Activated T-cell treated with anti-CD3 and anti-CD28 coated beads, Interleukin-2, amount 50 U/mL, for 72 hours (primary cell): Measurements from ENCODE around the gene PREX1. TPM values are rescaled to one million over a fixed set of nuclear protein-coding genes. Genes with fewer than 3 reads are reported as not detected.
"Not testable (repeated sequence)": the region's sequence is repeated elsewhere in the genome, so short reads cannot be mapped to it uniquely, and the experiment has no call there.

ENCODE experiments used
- ATAC-seq, 2 donors: fragments of 150-1000 bp; cut with Tn5 transposase; replicated peaks in 1 of 2; 2 replicates each; pipeline ENCODE4 v1.10.0; 2021; ENCODE audit warnings: moderate library complexity in 2 of 2, mild to moderate bottlenecking in 1 of 2
- DNase-seq, 2 donors: peaks; one replicate each; pipeline ENCODE4 v3.0.0; 2021 to 2022; ENCODE audit warnings: mixed read lengths in 1 of 2
- H3K27ac Mint-ChIP-seq: one replicate; pipeline ENCODE4 v1.8.0; 2022; ENCODE audit warnings: mild to moderate bottlenecking, moderate library complexity, mixed read lengths
- H3K27me3 Mint-ChIP-seq: one replicate; pipeline ENCODE4 v1.8.0; 2022; ENCODE audit warnings: low read depth, mixed read lengths
- H3K36me3 Mint-ChIP-seq, 2 donors: one replicate each; pipeline ENCODE4 v1.8.0; 2022; ENCODE audit warnings: mixed read lengths in 2 of 2, mild to moderate bottlenecking in 1 of 2; ENCODE audit not compliant: insufficient read depth in 2 of 2
- H3K4me1 Mint-ChIP-seq: one replicate; pipeline ENCODE4 v1.8.0; 2022; ENCODE audit warnings: low read depth, mixed read lengths
- H3K4me3 Mint-ChIP-seq, 2 donors: one replicate each; pipeline ENCODE4 v1.8.0; 2022; ENCODE audit warnings: mild to moderate bottlenecking in 2 of 2, mixed read lengths in 2 of 2, moderate library complexity in 2 of 2
- H3K9me3 Mint-ChIP-seq, 2 donors: one replicate each; pipeline ENCODE4 v1.8.0; 2022; ENCODE audit warnings: mixed read lengths in 2 of 2
- total RNA-seq, 2 donors: library from RNA; stranded (reverse); gene quantifications; one replicate each; pipeline ENCODE4 v1.2.3, GENCODE V29; 2022

Gene PREX1
- total RNA-seq, 2 donors from 2014 or later: 85.6 to 112 TPM

DNA sequence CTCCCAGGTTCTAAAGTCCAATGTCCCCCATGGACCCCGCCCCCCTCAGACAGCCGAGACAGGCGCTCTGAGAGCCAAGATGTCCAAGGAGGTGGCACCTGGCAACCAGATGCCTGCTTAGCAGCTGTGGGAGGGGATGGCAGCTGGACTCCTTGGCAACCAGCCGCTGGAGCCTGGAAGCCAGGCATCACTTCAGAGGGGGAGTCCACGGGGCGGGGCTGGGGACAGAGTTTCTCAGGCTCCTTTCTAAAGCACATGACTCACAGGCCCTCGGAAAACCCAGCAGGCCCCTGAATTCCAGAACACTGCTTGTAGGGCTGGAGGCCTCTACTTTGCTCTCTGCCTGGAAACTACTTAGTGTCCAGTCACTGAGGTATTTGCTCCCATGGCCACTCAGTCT, 51.5 kb downstream of the PREX1 start:
- ATAC-seq: no peak
- H3K27ac Mint-ChIP-seq: no peak overlapping the region
- H3K9me3 Mint-ChIP-seq: peaks cover 7 to 9% of the 10 kb centered on the region in 2 donors
- no peaks in the 10 kb centered on the region for H3K27me3 Mint-ChIP-seq
- DNase-seq: no peak
- H3K36me3 Mint-ChIP-seq: peaks cover 12 to 16% of the 10 kb centered on the region in 2 donors
- H3K4me3 Mint-ChIP-seq: no peak overlapping the region
- peaks cover 75% of the 10 kb centered on the region for H3K4me1 Mint-ChIP-seq

DNA sequence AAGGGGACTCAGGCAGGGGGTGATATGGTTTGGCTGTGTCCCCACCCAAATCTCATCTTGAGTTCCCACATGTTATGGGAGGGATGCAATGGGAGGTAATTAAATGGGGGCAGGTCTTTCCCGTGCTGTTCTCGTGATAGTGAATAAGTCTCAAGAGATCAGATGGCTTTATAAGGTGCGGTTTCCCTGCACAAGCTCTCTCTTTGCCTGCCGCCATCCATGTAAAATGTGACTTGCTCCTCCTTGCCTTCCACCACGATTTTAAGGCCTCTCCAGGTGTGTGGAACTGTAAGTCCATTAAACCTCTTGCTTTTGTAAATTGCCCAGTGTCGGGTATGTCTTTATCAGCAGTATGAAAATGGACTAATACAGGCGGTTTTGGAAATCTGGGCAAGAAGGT, 52.3 kb downstream of the PREX1 start:
- Mint-ChIP-seq H3K27ac (peak overlapping the region; percentile 11), H3K36me3 (peaks cover 11 to 16% of the 10 kb centered on the region in 2 donors), H3K4me1 (peaks cover 74% of the 10 kb centered on the region)
- not testable (repeated sequence) for H3K9me3 Mint-ChIP-seq, H3K4me3 Mint-ChIP-seq, DNase-seq, ATAC-seq, H3K27me3 Mint-ChIP-seq

GRCh38 chr20:48774696-48775095, 53.1 kb downstream of the PREX1 start:
- no peak overlapping the region for H3K4me3 Mint-ChIP-seq
- no peak for DNase-seq
- peak overlapping the region; percentile 9 for H3K27ac Mint-ChIP-seq
- no peak for ATAC-seq
- H3K9me3 Mint-ChIP-seq: peaks cover 7 to 8% of the 10 kb centered on the region in 2 donors
- H3K4me1 Mint-ChIP-seq: peaks cover 78% of the 10 kb centered on the region
- peaks cover 11 to 15% of the 10 kb centered on the region in 2 donors for H3K36me3 Mint-ChIP-seq
- no peaks in the 10 kb centered on the region for H3K27me3 Mint-ChIP-seq

DNA sequence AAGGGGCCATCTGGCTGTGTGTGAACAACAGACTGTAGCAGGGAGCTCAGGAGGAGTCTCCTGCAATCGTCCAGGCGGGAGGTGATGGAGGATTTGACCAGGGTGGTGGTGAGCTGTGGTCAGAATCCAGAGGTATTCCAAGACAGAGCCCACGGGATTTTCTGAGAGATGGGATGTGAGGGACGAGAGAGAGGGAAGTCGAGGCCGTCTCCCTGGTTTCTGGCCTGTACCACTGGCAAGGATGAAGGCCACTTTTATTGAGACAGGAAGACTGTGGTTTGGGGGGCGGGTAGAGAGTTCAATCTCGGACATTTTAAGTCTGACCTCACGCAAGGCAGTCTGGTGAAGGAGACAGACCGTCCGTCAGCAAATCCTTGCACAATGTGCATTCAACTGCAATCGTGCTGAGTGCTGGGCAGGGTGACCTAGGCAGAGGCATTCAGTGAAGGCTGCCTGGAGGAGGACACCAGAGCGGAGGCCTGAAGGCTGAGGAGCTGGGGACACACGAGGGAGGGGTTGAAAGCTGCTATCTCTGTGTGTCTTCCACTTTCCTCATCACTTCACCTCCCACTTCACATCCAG, 53.9 kb downstream of the PREX1 start:
- H3K4me1 Mint-ChIP-seq: peaks cover 85% of the 10 kb centered on the region
- H3K9me3 Mint-ChIP-seq: peaks cover 6 to 7% of the 10 kb centered on the region in 2 donors
- peaks cover 8 to 11% of the 10 kb centered on the region in 2 donors for H3K36me3 Mint-ChIP-seq
- H3K4me3 Mint-ChIP-seq: peak overlapping the region; percentile 26 to 41
- peak overlapping the region; percentile 43 for H3K27ac Mint-ChIP-seq
- no peaks in the 10 kb centered on the region for H3K27me3 Mint-ChIP-seq
- DNase-seq (no peak), ATAC-seq (no peak)

DNA sequence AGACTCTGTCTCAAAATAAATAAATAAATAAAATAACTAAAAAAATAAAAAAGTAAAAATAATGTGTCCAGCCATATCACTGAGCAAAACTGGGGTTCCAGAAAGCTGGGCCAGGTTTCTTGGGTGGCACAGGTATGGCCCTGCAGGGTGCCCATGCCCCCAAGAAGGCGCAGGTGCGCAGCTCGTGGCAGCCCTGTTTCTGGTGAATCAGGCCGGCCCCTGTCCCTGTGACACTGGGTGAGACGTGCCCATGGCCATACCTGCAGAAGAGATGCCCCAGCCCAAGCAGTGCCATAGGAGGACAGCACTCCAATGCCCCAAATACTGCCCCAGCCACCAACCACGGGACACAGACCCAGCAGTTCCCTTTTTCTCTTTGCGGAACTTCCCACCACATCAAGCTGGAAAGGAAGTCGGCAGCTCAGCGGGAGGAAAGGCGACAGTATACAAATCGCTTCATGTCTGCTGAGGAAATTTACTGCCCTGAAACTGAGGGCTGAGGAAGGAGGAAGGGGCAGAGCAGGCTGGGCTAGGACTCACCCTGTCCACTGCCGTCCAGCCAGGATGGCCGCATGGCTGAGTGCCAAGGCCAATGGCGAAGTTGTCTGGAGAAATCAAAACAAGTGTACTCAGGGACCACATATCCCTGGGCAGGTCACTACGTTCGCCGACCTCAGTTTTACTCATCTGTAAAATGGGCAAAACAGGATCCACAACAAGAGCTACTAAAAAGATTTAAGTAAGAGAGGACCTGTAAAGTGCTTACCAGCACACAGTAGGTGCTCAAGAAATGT, 55.4 kb downstream of the PREX1 start:
- Mint-ChIP-seq H3K4me3 (peak overlapping the region in 1 of 2 donors; percentile 23), H3K36me3 (peaks cover 5 to 16% of the 10 kb centered on the region in 2 donors), H3K4me1 (peaks cover 87% of the 10 kb centered on the region), H3K27ac (peak overlapping the region; percentile 2), H3K9me3 (peaks cover 6 to 7% of the 10 kb centered on the region in 2 donors), H3K27me3 (no peaks in the 10 kb centered on the region)
- DNase-seq (no peak), ATAC-seq (no peak)

DNA sequence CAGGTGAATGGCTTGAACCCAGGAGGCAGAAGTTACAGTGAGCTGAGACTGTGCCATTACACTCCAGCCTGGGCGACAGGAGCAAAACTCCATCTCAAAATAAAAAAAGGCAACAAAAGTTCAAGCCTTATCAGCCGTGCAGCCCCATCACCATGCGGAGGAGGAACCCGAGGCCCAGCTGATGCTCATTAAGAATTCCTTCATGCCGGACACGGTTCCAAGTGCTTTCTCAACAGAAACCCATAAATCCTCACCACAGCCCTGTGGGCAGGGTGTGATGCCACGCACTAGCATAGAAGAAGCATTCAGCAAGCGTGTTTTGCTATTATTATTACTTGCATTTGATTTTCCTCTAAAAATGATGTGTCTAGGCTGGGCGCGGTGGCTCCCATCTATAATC, 56.3 kb downstream of the PREX1 start:
- no peak for ATAC-seq
- DNase-seq: no peak
- peaks cover 6 to 7% of the 10 kb centered on the region in 2 donors for H3K9me3 Mint-ChIP-seq
- H3K27me3 Mint-ChIP-seq: no peaks in the 10 kb centered on the region
- no peak overlapping the region for H3K4me3 Mint-ChIP-seq
- H3K4me1 Mint-ChIP-seq: peaks cover 87% of the 10 kb centered on the region
- H3K27ac Mint-ChIP-seq: no peak overlapping the region
- peaks cover 5 to 16% of the 10 kb centered on the region in 2 donors for H3K36me3 Mint-ChIP-seq

GRCh38 chr20:48770700-48771442, 56.9 kb downstream of the PREX1 start:
- Mint-ChIP-seq H3K9me3 (peaks cover 6 to 7% of the 10 kb centered on the region in 2 donors), H3K36me3 (peaks cover 7 to 16% of the 10 kb centered on the region in 2 donors), H3K27ac (peak overlapping the region; percentile 57), H3K27me3 (no peaks in the 10 kb centered on the region), H3K4me3 (no peak overlapping the region), H3K4me1 (peaks cover 91% of the 10 kb centered on the region)
- no peak for DNase-seq
- ATAC-seq: no peak

GRCh38 chr20:48769069-48769983, 58.5 kb downstream of the PREX1 start:
- peak overlapping the region; percentile 34 for H3K27ac Mint-ChIP-seq
- DNase-seq: peak; percentile 91 to 97
- peaks cover 87% of the 10 kb centered on the region for H3K4me1 Mint-ChIP-seq
- H3K27me3 Mint-ChIP-seq: no peaks in the 10 kb centered on the region
- peak; percentile 92 to 93 for ATAC-seq
- H3K4me3 Mint-ChIP-seq: peak overlapping the region; percentile 68 to 81
- no peaks in the 10 kb centered on the region for H3K9me3 Mint-ChIP-seq
- peaks cover 2 to 8% of the 10 kb centered on the region in 2 donors for H3K36me3 Mint-ChIP-seq

GRCh38 chr20:48766961-48767960, 60.5 kb downstream of the PREX1 start:
- H3K27ac Mint-ChIP-seq: peak overlapping the region; percentile 34
- DNase-seq: peak; percentile 38 to 40
- ATAC-seq: peak in 1 of 2 donors; percentile 11
- no peaks in the 10 kb centered on the region for H3K9me3 Mint-ChIP-seq
- H3K4me3 Mint-ChIP-seq: peak overlapping the region; percentile 68 to 81
- peaks cover 4 to 18% of the 10 kb centered on the region in 2 donors for H3K36me3 Mint-ChIP-seq
- no peaks in the 10 kb centered on the region for H3K27me3 Mint-ChIP-seq
- H3K4me1 Mint-ChIP-seq: peaks cover 86% of the 10 kb centered on the region

GRCh38 chr20:48766205-48766604, 61.6 kb downstream of the PREX1 start:
- DNase-seq (no peak), ATAC-seq (no peak)
- H3K4me1 Mint-ChIP-seq: peaks cover 90% of the 10 kb centered on the region
- no peaks in the 10 kb centered on the region for H3K9me3 Mint-ChIP-seq
- H3K36me3 Mint-ChIP-seq: peaks cover 8 to 24% of the 10 kb centered on the region in 2 donors
- H3K27ac Mint-ChIP-seq: peak overlapping the region; percentile 34
- no peaks in the 10 kb centered on the region for H3K27me3 Mint-ChIP-seq
- H3K4me3 Mint-ChIP-seq: peak overlapping the region; percentile 68 to 81

GRCh38 chr20:48765359-48765758, 62.4 kb downstream of the PREX1 start:
- no peaks in the 10 kb centered on the region for H3K27me3 Mint-ChIP-seq
- ATAC-seq (no peak), DNase-seq (no peak)
- peaks cover 8 to 25% of the 10 kb centered on the region in 2 donors for H3K36me3 Mint-ChIP-seq
- H3K9me3 Mint-ChIP-seq: no peaks in the 10 kb centered on the region
- H3K4me3 Mint-ChIP-seq: peak overlapping the region in 1 of 2 donors; percentile 29
- peaks cover 91% of the 10 kb centered on the region for H3K4me1 Mint-ChIP-seq
- peak overlapping the region; percentile 85 for H3K27ac Mint-ChIP-seq
